GM21381 (cell line): ENCODE measurements around the gene MAP4K2.

Source experiments
- ATAC-seq: cut with Tn5 transposase; IDR thresholded peaks from one replicate; pipeline ENCODE4 v1.9.1; 2021; ENCODE audit warnings: mild to moderate bottlenecking, moderate library complexity; ENCODE audit not compliant: unreplicated experiment

MAP4K2 gene

DNA sequence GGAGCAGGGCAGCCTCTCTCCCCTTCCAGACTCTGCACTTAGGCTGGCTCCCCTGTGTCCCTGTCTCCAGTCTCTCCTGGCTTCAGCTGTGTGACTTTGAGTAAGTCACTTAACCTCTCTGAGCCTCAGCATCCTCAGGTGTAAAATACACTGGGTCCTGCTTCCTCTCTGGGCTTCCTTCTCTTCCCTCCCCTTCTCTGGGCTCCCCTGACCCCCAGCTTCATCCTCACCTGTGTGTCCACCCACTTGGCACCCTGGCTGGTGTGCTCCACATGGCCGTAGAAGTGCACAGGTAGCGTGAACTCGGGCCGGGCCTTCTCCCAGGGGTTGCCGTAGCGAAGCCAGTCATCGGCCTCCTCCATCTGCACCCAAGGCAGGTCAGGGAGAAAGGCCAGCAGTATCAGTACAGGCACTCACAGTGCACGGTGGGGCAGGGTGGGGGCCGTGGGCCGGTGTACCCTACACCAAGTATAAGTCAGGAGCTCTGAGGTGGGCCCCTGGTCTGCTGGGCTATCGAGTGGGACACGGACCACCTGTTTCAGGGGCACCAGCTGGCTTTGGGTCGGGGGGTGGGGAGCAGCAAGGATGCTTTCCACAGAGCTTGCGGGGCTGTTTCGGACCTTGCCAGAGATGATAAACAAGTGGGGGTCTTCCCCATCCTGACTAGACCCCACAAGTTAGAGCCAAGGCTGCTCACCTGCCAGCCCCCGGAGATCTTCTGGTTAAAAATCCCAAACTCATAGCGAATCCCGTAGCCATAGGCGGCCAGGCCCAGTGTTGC, 45.3 kb downstream of the MAP4K2 start:
- ATAC-seq, result no peak

DNA sequence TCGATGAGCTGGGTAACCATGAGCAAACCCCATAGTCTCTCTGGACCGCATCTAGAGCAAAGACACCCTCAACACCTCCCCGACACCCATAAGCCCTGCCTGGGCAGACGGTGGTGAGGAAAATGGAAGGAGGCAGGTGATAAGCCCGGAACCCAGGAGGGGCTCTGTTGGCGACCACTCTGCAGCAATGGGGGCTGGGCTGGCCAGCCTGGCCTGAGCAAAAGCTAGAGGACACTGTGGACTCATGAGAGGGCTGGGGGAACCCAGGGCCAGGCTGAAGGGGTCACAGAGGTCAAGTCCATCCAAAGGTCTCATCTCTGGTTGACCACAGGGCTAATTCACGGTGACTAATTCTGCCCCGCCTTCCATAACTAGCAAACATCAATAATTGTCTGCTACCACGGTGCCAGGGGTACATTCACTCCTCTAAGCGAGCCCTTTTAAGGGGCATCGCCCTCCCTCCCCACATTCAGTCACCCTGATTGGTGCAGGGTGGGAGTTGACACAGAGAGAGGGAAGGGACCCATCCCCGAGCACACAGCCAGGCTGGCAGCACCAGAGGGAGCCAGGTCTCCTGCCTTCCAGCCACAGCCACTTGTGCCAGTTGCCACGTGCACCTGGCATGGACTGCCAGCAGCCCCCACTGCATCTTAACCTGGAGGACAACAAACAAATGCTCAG, 47.2 kb downstream of the MAP4K2 start:
- ATAC-seq, result no peak

DNA sequence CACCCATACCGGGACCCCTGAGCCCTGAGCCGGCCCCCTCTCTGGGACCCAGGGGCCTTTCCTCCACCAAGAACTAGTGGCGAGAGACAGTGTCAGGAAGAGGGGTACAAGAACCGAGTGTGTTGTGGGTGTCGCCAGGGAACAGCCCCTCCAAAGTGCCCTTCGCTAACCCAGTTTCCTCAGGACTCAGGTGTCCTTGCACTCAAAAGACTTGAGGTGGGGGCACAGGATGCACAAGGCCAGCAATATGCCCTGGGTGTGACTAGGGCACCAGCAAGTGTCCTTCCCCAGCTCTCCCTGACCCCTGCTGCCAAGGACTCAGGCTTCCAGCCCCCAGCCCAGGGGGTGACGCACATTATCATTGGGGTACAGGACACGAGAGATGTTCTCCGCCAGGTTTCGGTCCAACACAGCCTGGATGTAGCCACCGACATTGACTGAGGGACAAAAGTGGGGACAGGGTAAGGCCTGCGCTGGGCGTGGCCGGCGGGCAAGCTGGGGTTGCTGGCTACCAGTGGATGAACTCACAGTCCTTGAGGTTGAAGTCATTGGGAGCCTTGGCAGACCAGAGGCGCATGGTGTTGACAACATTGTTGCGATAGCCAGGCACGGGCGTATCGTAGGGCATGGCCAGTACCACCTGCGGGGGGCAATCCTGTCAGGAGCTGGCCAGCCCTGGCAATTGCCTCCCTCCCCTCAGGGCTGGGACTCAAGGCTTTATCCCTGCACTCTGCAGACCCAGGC, 47.9 kb downstream of the MAP4K2 start:
- ATAC-seq, result no peak

DNA sequence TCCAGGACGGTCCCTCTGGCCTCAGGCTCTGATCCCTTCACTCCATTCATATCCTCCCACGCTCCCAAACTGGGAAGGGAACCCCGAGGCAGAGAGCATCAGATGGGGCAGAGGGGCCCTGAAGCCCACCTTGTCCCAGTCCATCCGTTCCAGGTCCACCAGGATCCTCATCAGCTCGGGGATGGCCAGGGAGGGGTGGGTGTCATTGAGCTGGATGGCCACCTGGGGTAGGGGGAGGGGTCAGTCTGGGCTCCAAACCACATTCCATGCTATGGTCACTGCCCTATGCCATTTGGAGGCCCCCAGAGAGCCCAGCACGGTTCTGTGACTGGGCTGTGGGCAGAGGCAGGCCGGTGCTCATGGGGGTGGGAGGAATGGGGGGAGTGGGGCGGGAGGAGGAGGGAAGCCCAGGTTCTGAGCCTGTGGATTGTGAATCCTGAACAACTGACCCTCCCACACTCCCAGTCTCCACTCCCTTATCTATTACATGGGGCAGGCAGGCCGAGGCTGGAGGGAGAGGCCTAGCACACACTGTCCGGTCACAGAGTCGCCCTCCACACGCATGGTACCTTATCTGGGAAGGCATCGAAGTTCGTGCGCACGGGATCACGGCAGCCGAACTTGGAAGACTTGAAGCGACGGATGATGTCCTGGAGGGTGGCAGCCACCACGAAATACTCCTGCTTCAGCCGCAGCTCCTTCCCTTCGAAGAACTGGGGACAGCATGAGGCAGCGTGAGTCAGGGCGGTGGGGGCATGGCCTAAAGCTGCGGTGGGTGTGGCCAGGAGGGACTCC, 48.7 kb downstream of the MAP4K2 start:
- no peak for ATAC-seq

DNA sequence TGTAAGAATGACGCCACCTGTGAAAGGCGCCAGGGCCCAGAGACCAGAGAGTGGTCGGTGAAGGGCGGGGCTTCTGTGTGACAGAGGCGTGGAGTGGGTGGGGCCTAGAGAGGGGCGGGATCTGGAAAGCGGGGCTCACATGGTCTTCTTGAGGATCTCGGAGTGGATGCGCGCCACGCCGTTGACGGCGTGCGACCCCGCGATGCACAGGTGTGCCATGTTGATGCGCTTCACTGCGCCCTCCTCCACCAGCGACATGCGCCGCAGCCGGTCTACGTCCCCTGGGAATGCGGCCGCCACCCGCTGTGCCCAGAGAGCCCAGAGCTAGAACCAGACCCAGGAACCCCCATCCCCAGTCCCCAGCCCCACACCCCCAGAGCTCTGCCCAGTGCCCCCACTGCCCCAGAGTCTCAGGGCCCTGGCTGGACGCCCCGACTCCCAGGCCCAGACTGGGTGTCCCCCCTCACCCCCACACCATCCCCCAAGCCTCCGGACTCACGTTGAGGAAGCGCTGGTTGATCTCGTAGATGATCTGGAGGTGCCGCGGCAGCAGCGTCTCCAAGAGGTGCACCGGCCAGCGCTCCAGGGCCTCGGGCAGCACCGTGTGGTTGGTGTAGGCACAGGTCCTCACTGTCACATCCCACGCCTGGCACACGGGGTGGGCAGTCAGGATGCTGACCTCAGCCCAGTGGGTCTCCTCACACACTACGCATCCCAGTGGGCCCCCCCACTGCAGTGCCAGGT, 49.5 kb downstream of the MAP4K2 start:
- no peak for ATAC-seq

DNA sequence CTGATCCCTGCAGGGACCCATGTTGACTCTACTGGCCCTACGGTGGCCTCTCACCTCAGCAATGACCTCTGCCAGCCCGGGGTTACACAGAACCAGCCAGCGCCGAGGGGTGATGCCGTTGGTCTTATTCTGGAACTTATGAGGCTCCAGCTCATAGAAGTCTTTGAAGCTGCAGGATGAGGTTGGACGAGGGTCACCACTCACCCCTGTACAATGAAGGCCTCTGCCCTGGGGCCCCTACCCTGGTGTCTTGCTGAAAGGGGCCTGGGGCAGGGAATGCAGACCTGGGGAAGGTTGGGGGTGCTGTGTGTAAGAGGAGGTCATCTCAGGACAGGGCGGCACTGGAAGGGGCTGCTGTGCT, 50.0 kb downstream of the MAP4K2 start:
- no peak for ATAC-seq

DNA sequence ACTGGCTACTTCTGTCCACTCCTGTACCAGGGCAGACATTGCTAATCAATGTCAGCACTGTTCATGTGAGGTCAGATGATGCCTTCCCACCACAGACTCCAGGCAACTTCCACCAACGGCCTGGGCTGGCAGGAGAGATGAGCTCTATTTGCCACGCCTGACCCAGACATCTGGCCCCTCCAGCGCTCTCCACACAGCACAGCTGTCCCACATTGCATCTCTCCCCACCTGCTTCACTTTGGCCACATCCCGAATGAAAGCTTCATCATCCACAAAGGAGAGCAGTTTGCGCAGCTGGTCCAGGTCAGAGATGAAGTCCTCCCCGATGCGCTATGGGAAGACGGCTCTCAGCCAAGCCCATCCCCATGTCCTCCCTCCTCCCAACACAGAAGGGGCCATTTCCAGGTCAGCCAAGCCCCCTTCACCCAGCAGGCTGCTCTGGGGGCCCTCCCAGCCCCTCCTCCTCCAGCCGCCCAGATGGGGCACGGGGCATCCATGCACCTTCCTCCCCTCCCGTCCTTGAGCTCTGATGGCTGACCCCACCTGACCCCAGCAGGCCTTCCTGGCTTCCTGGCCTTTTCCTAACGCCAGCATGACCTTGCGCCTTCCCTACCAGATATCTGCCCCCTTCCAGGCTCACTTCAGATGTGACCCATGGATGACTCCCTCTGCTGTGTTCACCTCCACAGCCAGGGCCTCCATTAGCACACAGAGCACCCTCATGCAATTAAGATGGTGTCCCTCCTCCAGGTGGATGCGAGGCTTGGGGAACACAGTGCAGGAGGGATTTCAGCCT, 50.6 kb downstream of the MAP4K2 start:
- ATAC-seq, result no peak

DNA sequence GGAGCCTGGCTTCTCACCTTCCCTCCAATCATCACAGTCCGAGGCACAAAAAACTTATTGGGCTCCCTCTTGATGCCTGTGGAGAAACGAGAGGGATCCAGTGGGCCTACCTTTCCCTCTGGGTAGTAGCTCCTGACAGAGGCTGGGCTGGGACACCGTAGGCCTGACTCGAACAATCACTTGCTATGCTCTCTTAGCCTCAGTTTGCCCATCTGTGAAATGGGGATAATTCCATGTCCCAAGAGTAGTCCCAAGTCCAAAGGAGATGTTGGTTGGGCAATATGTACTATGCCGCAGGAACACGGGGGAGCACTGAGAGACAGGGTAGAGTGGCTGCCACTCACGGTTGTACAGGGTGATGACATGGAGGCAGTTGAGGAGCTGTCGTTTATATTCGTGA, 51.4 kb downstream of the MAP4K2 start:
- ATAC-seq, result no peak

DNA sequence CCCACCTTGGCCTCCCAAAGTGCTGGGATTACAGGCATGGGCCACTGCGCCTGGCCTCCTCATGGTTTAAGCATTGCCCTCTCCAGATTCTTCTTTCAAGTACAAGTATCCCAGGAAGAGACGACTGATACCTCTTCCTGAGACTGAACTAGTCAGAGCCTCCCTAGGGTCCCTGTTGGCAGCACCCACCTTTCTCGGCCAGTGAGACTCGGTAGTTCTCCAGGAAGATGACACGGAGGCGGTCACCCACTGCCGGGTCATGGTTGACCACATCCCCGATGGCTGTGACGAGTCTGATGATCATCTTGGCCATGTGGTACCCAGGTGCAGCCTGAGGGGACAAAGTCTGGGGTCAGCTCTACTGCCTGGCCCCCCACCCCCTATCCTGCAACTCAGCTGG, 51.9 kb downstream of the MAP4K2 start:
- no peak for ATAC-seq

DNA sequence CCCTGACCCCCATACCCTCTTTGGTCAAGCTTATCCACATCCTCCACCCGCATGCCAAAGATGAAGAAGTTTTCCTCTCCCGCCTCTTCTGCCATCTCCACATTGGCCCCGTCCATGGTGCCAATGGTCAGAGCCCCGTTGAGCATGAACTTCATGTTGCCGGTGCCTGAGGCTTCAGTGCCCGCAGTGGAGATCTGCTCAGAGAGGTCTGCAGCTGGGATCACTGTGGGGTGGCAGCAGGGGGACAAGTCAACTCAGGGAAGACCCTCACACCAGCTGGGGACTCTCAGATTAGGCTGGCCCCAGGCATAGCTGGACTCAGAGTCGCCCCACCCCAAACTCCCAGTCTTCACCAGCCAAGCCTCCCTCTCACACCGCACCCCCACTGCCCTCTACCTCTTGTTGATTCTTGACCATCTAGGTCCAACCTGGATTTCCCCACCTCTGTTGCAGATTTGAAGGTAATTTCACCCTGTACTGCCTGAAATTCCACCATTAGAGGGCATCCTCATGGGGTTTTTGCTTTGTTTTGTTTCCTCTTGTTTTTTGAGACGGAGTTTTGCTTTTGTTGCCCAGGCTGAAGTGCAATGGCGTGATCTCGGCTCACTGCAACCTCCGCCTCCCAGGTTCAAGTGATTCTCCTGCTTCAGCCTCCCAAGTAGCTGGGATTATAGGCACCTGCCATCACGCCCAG, 52.5 kb downstream of the MAP4K2 start:
- no peak for ATAC-seq

DNA sequence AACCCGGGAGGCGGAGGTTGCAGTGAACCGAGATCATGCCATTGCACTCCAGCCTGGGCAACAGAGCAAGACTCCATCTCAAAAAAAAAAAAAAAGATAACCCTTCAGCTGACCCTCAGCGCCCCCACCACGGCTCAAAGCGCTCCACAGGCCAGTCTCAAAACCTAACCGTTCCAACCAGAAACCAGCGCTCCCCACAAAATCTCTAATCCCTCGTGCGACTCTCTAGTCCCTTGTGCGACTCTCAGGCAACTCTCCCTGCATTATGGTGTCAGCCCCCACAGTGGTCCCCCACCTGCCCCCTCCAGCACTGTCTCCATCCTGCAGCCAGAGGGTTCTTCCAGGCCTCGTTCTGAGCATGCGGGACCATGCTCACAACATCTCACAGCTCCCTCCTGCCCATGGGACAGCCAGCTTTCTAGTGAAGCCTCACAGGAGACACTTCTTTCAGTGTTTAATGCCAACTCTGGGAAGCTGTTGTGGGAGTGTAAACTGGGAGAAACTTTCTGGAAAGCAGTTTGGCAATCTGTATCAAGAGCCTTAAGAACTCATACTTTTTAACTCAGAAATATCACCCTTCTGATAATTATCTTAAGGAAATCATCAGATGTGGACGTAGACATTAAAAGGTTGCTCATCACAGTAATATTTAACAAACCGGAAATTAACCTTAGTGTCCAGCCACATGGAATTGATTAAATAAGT, 54.9 kb downstream of the MAP4K2 start:
- ATAC-seq, result no peak

DNA sequence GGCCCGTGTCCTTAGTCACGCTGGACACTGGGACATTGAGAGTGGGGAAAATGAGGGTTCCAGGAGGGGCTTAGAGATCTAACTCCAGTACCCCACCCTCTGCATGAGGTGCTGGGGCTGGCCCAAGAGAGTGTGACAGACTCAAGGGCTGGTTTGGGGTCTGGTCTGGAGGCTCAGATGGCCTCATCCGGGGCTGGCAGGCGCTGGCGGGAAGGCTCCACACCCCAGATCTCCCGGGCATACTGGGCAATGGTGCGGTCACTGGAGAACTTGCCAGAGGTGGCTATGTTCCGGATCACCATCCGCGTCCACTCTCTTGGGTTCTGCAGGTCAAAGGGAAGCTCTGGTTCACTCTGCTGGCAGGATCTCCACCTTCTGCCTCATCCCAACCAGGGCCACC, 56.5 kb downstream of the MAP4K2 start:
- no peak for ATAC-seq

DNA sequence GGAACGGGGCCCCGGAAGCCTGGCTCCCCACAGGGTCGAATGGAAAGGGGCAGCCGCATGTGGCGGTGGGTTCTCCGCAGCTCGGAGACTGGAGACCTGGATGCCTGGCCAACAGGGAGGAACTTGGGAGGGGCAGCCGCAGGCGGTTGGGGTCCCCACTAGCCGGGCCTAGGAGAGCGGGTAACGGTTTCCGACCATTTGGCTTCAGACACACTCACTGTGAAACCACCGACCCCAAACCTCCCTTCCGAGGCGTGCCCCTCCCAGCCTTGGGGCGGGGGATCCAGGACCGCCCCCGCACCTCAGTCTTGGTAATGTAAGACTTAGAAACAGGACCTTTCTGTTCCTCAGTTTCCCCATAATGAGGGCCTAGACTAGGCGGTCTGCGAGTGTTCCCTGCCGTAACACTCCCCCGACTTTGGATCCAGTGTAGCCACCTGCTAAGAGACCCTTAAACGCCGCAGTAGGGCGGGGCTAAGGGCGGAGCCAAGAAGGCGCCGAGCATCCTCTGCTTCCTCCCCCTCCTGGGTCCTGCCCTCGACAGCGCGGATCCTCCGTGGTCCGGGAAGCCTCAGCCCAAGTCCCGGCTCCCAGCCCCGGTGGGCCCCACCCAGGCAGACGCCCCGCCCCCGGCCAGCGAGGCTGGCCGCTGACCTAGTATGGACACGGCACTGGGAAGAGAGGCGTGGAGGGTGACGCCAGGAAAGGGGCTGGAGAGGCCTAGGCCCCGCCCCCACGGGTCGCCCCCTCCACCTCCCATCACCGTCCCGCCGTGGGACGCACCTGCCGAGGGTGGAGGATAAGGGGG, 57.3 kb downstream of the MAP4K2 start:
- ATAC-seq, result no peak

DNA sequence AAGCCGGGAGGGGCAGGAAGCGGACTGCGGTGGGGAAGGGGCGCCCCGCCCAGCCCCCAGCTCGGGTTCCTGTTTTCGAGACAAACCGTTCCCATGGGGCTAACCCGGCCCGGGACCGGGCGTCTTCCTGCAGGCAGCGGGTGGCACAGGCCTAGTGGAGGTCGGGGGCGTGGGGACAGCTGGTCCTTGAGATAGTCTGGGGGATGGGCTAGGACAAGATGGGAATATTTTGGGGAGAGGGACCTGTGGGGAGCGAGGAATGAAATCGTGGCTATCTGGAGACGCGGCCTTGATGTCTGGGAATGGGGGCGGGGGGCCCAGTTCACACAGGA, 57.9 kb downstream of the MAP4K2 start:
- ATAC-seq, result no peak

DNA sequence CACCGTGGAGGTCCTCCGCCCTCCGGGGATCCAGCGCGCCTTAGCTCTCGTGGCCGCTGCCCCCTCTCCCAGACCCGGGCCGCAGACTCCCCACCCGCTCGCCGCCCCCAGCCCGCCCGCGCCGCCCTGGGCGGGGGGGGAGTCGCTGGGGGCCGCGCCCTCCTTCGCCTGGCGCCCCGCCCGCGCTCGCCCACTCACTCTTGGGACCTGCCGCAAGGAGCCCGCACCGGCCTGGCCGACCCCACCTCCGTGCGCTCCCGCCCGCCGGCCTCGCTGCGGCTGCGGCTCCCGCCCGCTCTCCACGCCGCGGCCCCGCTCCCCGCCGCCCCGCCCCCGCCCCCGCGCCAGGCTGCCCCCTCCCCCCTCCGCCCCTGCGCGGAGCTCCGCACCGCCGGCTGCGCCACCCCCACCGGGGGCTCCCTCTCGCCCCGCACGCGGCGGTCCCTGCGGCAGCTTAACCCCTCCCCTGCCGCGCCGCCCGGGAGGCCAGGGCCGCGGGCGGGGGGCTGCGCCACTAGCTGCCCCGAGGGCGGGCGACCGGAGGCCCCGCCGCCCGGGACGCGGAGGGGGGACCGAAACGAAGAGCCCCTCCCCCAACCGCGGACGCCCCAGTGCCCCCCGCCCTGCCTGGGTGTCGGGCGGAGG, 58.3 kb downstream of the MAP4K2 start:
- ATAC-seq, result no peak

DNA sequence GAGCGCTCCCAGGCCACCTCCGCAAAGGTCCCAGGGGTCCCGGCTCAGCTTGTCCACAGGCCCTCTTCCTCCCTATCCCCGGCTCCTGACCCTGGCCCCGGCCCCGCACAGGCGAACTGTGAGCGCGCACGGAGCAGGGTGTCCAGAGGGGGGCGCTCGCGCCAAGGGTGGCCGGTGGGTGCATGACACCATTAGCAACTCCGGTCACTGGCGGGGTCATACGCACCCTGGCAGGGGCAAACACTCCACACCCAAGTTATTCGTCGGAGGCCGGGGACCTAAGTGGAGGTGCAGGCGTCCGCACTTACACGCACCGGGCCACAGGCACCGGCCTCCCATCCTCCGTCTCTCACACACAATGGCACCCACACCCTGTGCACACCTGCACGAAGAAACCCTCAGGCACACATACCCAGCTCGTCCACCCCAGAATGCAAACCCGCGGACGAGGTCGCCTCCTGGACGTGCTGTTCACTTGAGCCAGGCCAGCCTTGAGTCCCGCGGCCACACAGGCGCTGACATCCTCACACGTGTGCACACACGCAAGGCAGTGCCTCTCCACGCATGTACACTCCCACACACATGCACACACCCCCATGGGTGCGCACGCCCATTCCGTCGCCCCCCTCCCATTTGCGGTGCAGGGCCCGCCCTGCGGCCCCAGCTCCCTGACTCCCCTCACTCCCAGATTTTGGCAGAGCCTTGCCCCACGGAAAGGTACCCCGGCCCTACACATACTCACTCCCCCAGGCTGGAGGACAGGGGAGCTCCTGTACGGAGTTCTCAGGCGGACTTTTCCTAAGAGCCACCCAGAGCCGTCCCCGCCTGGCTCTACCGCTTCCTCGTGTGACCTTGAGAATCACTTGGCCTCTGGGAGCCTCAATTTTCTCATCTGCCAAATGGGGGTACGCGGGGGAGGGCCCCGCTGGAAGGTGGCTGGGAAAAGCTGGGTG, 59.1 kb downstream of the MAP4K2 start, which contains the start of gene RASGRP2:
TSS of gene RASGRP2 (minus strand) at position 552 of the 953 bp plus-strand sequence. CDS start 1,276 bp downstream, outside the sequence.
- ATAC-seq, result no peak
